ENCODE measurements around the gene ADAMTS17. TPM values are rescaled to one million over a fixed set of nuclear protein-coding genes. Genes with fewer than 3 reads are reported as not detected.

The ADAMTS17 gene, protein sequence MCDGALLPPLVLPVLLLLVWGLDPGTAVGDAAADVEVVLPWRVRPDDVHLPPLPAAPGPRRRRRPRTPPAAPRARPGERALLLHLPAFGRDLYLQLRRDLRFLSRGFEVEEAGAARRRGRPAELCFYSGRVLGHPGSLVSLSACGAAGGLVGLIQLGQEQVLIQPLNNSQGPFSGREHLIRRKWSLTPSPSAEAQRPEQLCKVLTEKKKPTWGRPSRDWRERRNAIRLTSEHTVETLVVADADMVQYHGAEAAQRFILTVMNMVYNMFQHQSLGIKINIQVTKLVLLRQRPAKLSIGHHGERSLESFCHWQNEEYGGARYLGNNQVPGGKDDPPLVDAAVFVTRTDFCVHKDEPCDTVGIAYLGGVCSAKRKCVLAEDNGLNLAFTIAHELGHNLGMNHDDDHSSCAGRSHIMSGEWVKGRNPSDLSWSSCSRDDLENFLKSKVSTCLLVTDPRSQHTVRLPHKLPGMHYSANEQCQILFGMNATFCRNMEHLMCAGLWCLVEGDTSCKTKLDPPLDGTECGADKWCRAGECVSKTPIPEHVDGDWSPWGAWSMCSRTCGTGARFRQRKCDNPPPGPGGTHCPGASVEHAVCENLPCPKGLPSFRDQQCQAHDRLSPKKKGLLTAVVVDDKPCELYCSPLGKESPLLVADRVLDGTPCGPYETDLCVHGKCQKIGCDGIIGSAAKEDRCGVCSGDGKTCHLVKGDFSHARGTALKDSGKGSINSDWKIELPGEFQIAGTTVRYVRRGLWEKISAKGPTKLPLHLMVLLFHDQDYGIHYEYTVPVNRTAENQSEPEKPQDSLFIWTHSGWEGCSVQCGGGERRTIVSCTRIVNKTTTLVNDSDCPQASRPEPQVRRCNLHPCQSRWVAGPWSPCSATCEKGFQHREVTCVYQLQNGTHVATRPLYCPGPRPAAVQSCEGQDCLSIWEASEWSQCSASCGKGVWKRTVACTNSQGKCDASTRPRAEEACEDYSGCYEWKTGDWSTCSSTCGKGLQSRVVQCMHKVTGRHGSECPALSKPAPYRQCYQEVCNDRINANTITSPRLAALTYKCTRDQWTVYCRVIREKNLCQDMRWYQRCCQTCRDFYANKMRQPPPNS
- 8.5 TPM for total RNA-seq

DNA sequence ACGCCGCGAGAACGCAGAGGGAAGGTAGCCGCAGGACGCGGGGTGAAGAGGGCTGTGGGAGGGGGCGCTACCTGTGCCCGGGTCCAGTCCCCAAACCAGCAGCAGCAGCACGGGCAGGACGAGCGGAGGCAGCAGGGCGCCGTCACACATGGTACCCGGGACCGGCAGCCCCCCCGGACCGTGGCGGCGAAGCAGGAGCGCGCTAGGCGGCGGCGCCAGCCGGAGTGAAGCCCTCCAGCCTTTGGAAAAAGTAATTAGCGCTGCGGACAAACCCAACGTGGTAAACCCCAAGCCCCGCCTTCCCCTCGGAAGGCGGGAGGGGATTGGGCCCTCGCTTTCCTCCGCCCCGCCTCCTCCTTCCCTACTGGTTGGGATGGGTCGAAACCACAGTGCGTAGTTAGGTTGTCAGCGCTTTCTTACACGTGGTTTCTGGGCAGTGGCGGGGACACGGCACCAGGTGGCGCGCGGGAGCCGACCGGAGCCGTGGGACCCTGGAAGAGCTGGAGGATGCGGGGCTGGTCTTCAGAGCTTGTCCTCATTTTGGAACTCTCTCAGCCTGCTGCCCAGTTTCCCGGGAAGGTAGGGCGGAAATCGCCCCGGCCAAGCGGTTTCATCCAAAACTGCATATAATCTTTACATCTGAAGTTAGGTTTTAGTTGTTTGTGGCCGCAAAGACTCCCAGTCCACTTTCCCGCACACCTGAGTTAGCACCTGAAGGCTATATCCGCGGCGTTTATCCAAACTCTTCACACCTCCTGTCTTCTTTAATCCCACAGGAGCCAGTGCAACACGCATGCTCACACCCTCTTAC, at the start of gene ADAMTS17:
TSS of gene ADAMTS17 (minus strand) at position 226 of the 811 bp plus-strand sequence. CDS start at position 150, 76 bp downstream.

Small RNA genes within 50 kb of the gene (small RNA-seq; reads per million reads assigned to genes)
- gene RNA5SP402 (ENCODE audit: low replicate concordance): not detected

Other genes starting within 250 kb of the ADAMTS17 start
- gene CERS3, start 187.0 kb upstream of the ADAMTS17 start, total RNA-seq: 0.63 TPM